Measurements from ENCODE around the gene RNF141.

The RNF141 gene

GRCh38 chr11:10561043-10561818, 20.2 kb upstream of the RNF141 start:
- no peak for DNase-seq

GRCh38 chr11:10558288-10558687, 17.3 kb upstream of the RNF141 start:
- DNase-seq: no peak

- DNase-seq: no peak
Observed at GRCh38 chr11:10556590-10556989, 15.6 kb upstream of the RNF141 start.

- DNase-seq: no peak
Observed at GRCh38 chr11:10551845-10552352, 10.9 kb upstream of the RNF141 start.

GRCh38 chr11:10551290-10551592, 10.3 kb upstream of the RNF141 start:
- DNase-seq: no peak

- peak; percentile 24 for DNase-seq
Observed at GRCh38 chr11:10550503-10551289, 9.7 kb upstream of the RNF141 start.

- DNase-seq: no peak
Observed at GRCh38 chr11:10544491-10545465, 3.8 kb upstream of the RNF141 start.

GRCh38 chr11:10543782-10544181, 2.8 kb upstream of the RNF141 start:
- DNase-seq: no peak

GRCh38 chr11:10542776-10543175, 1.8 kb upstream of the RNF141 start:
- DNase-seq: no peak

- no peak for DNase-seq
Observed at GRCh38 chr11:10541561-10541930, 559 bp upstream of the RNF141 start.

GRCh38 chr11:10540546-10540914, 457 bp downstream of the RNF141 start:
- peak; percentile 5 for DNase-seq

GRCh38 chr11:10539339-10539738, 1.6 kb downstream of the RNF141 start:
- no peak for DNase-seq

- peak; percentile 53 for DNase-seq
Observed at GRCh38 chr11:10538924-10539323, 2.1 kb downstream of the RNF141 start.

GRCh38 chr11:10537600-10537999, 3.4 kb downstream of the RNF141 start:
- no peak for DNase-seq

GRCh38 chr11:10534316-10534715, 6.7 kb downstream of the RNF141 start:
- DNase-seq: no peak

- DNase-seq: no peak
Observed at GRCh38 chr11:10533323-10533722, 7.7 kb downstream of the RNF141 start.

- DNase-seq: no peak
Observed at GRCh38 chr11:10532526-10532925, 8.5 kb downstream of the RNF141 start.

- peak; percentile 38 for DNase-seq
Observed at GRCh38 chr11:10529279-10529678, 11.7 kb downstream of the RNF141 start.

- peak; percentile 19 for DNase-seq
Observed at GRCh38 chr11:10528121-10528520, 12.9 kb downstream of the RNF141 start.

- DNase-seq: peak; percentile 11
Observed at GRCh38 chr11:10526974-10527918, 13.7 kb downstream of the RNF141 start.

- DNase-seq: no peak
Observed at GRCh38 chr11:10524471-10524870, 16.5 kb downstream of the RNF141 start.

GRCh38 chr11:10522921-10523320, 18.1 kb downstream of the RNF141 start:
- DNase-seq: no peak
